ENCODE results near the gene FLYWCH2.

The FLYWCH2 gene

GRCh38 chr16:2839650-2840450 is 43.2 kb upstream of the FLYWCH2 start:
- no peak for TF ChIP-seq CTCF (IDR thresholded peaks at IDR 0.05; ENCODE audit: low read depth, low read length, missing control alignments)
- DNase-seq (ENCODE audit: low read depth) = no peak
- no peak overlapping the region for H3K4me3 ChIP-seq (ENCODE audit: low read depth, low read length)

GRCh38 chr16:2840914-2841313 is 42.1 kb upstream of the FLYWCH2 start:
- no peak overlapping the region for H3K4me3 ChIP-seq (ENCODE audit: low read depth, low read length)
- no peak for DNase-seq (ENCODE audit: low read depth)
- no peak for TF ChIP-seq CTCF (IDR thresholded peaks at IDR 0.05; ENCODE audit: low read depth, low read length, missing control alignments)

GRCh38 chr16:2841606-2842339 is 41.2 kb upstream of the FLYWCH2 start:
- TF ChIP-seq CTCF (IDR thresholded peaks at IDR 0.05; ENCODE audit: low read depth, low read length, missing control alignments) = no peak
- no peak for DNase-seq (ENCODE audit: low read depth)
- H3K4me3 ChIP-seq (ENCODE audit: low read depth, low read length) = peak overlapping the region; percentile 46

- DNase-seq (ENCODE audit: low read depth) = peak; percentile 42
- peak; percentile 78 for TF ChIP-seq CTCF (IDR thresholded peaks at IDR 0.05; ENCODE audit: low read depth, low read length, missing control alignments)
- peak overlapping the region; percentile 46 for H3K4me3 ChIP-seq (ENCODE audit: low read depth, low read length)
Measured at GRCh38 chr16:2842340-2843000, 40.5 kb upstream of the FLYWCH2 start.

GRCh38 chr16:2843526-2843925 is 39.5 kb upstream of the FLYWCH2 start:
- no peak for DNase-seq (ENCODE audit: low read depth)
- no peak overlapping the region for H3K4me3 ChIP-seq (ENCODE audit: low read depth, low read length)
- no peak for TF ChIP-seq CTCF (IDR thresholded peaks at IDR 0.05; ENCODE audit: low read depth, low read length, missing control alignments)

GRCh38 chr16:2845116-2845515 is 37.9 kb upstream of the FLYWCH2 start:
- TF ChIP-seq CTCF (IDR thresholded peaks at IDR 0.05; ENCODE audit: low read depth, low read length, missing control alignments) = no peak
- DNase-seq (ENCODE audit: low read depth) = no peak
- no peak overlapping the region for H3K4me3 ChIP-seq (ENCODE audit: low read depth, low read length)
